Lung (tissue), 12 donors: ENCODE measurements around the gene DOK6. TPM values are rescaled to one million over a fixed set of nuclear protein-coding genes. Genes with fewer than 3 reads are reported as not detected.

Source experiments
- ATAC-seq: fragments of 200-7000 bp; cut with Tn5 transposase; one replicate; pipeline ENCODE4 v1.9.1; 2020; ENCODE audit warnings: moderate number of reproducible peaks; ENCODE audit not compliant: insufficient read depth, low FRiP score
- DNase-seq, 3 donors: peaks; one replicate each; pipeline ENCODE4 v3.0.0-alpha.2; 2013 to 2017
- H3K27ac ChIP-seq, 2 donors: one replicate each; pipeline ENCODE4 v1.5.1; 2013; ENCODE audit warnings: mild to moderate bottlenecking in 2 of 2, moderate library complexity in 2 of 2, control low read depth in 1 of 2, inconsistent platforms in 1 of 2, low read depth in 1 of 2, low read length in 1 of 2
- H3K27me3 ChIP-seq, 3 donors: one replicate each; pipeline ENCODE4 v1.5.1; 2013; ENCODE audit warnings: low read length in 2 of 3; ENCODE audit not compliant: control insufficient read depth in 3 of 3, insufficient read depth in 3 of 3
- H3K36me3 ChIP-seq, 4 donors: one replicate each; pipeline ENCODE4 v1.5.1; 2013; ENCODE audit warnings: low read length in 4 of 4, mild to moderate bottlenecking in 1 of 4, moderate library complexity in 1 of 4; ENCODE audit not compliant: control insufficient read depth in 4 of 4, insufficient read depth in 4 of 4
- H3K4me1 ChIP-seq, 5 donors: one replicate each; pipeline ENCODE4 v1.5.1; 2013; ENCODE audit warnings: low read length in 5 of 5, mild to moderate bottlenecking in 2 of 5, moderate library complexity in 1 of 5; ENCODE audit not compliant: control insufficient read depth in 5 of 5, insufficient read depth in 5 of 5
- H3K4me3 ChIP-seq: one replicate; pipeline ENCODE4 v1.5.1; 2013; ENCODE audit warnings: mild to moderate bottlenecking, control low read depth, moderate library complexity
- H3K9ac ChIP-seq, 2 donors: one replicate each; pipeline ENCODE4 v1.5.1; 2013; ENCODE audit warnings: low read length in 2 of 2, control low read depth in 1 of 2; ENCODE audit not compliant: insufficient read depth in 1 of 2
- H3K9me3 ChIP-seq, 4 donors: one replicate each; pipeline ENCODE4 v1.5.1; 2013; ENCODE audit warnings: low read length in 3 of 4, mild to moderate bottlenecking in 1 of 4, moderate library complexity in 1 of 4; ENCODE audit not compliant: control insufficient read depth in 4 of 4, insufficient read depth in 3 of 4
- WGBS, 2 donors: extraction: QIAGEN DNeasy Blood & Tissue Kit; methylation state at CpG; one replicate each; pipeline ENCODE4 v1.1.7; 2013; 5-methylcytosine and 5-hydroxymethylcytosine counted together
- polyA plus RNA-seq, 2 donors: library from polyadenylated mRNA; stranded (reverse); fragments of 200-250 nt; gene quantifications; one replicate each; pipeline ENCODE4 v1.2.1, GENCODE V29; 2013
- total RNA-seq, 2 donors: library from RNA; depleted of rRNA in 1 of 2; stranded (reverse); fragments of >200 nt in 1 of 2; gene quantifications; one replicate each; pipeline ENCODE4 v1.2.1, GENCODE V29; 2014 to 2021
- TF ChIP-seq, protein P1 (sequence below): IDR thresholded peaks from 2 replicates; pipeline ENCODE4 v1.5.1; 2012; ENCODE audit warnings: mild to moderate bottlenecking; ENCODE audit errors: control extremely low read depth, extremely low read depth
- donor health status: control.
- donor health status: control.
- donor health status: Bipolar disorder and iron deficiency.
- donor health status: healthy.
- donor health status: DM: yes; HTN: yes; CAD: no.

Gene DOK6
- total and polyA plus RNA-seq, 4 donors, result 0.61 to 21.3 (median 2.7) TPM

DNA sequence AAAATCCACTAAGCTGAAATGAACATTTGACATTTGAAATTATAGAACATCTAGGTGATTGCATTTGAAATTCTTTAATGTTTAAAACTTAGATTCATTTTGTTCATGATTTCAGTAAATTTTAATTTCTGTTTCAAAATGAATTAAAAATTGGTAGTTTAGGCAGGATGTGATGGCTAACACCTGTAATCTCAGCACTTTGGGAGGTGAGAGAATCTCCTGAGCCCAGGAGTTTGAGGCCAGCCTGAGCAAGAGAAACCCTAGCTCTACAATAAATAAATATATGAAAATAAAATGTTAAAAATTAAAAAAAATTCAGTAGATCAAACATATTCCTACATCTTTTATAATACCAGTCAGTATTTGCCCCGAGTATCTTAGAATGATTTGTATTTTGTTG, 330.0 kb downstream of the DOK6 start:
- Histone ChIP-seq H3K36me3 (peaks cover 0 to 2% (median 0%) of the 10 kb centered on the region in 4 donors), H3K9ac (no peak overlapping the region), H3K4me3 (no peak overlapping the region), H3K9me3 (peaks cover 0 to 3% (median 1%) of the 10 kb centered on the region in 4 donors), H3K27ac (no peak overlapping the region), H3K4me1 (peaks cover 0 to 2% (median 0%) of the 10 kb centered on the region in 5 donors), H3K27me3 (no peaks in the 10 kb centered on the region)
- ATAC-seq, result no peak
- DNase-seq, result no peak
- 88 to 92% methylated on average over 1 of the region's 1 CpG for WGBS, 2 donors
- TF ChIP-seq, protein P1, sequence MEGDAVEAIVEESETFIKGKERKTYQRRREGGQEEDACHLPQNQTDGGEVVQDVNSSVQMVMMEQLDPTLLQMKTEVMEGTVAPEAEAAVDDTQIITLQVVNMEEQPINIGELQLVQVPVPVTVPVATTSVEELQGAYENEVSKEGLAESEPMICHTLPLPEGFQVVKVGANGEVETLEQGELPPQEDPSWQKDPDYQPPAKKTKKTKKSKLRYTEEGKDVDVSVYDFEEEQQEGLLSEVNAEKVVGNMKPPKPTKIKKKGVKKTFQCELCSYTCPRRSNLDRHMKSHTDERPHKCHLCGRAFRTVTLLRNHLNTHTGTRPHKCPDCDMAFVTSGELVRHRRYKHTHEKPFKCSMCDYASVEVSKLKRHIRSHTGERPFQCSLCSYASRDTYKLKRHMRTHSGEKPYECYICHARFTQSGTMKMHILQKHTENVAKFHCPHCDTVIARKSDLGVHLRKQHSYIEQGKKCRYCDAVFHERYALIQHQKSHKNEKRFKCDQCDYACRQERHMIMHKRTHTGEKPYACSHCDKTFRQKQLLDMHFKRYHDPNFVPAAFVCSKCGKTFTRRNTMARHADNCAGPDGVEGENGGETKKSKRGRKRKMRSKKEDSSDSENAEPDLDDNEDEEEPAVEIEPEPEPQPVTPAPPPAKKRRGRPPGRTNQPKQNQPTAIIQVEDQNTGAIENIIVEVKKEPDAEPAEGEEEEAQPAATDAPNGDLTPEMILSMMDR, result no peak

DNA sequence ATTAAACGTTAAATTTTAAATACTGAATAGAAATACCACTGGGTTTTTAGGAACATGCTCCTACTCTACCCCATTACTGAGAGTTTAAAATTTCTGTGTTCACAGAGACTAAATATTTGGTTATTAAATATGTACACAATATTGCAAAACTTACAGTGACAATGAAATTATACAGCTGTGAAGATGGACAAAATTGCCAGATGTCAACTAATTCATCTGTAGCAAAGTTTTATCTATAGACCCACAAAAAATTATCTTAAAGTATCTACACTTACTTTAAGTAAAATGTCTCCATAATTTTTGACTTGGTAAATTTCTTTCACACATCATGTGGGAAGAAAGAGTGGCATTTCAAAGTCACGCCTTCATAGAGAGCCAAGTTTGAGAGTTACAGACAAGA, 333.8 kb downstream of the DOK6 start:
- no peak overlapping the region for H3K27ac ChIP-seq
- TF ChIP-seq, protein P1, result no peak
- no peak overlapping the region for H3K4me3 ChIP-seq
- DNase-seq (peak in 2 of 3 donors; percentile 80 to 81), ATAC-seq (no peak)
- no peaks in the 10 kb centered on the region for H3K36me3 ChIP-seq
- no peaks in the 10 kb centered on the region for H3K27me3 ChIP-seq
- no peaks in the 10 kb centered on the region for H3K4me1 ChIP-seq
- H3K9me3 ChIP-seq, result peaks cover 0 to 4% (median 1%) of the 10 kb centered on the region in 4 donors
- 85 to 91% methylated on average over 2 of the region's 2 CpGs for WGBS, 2 donors
- H3K9ac ChIP-seq, result no peak overlapping the region

DNA sequence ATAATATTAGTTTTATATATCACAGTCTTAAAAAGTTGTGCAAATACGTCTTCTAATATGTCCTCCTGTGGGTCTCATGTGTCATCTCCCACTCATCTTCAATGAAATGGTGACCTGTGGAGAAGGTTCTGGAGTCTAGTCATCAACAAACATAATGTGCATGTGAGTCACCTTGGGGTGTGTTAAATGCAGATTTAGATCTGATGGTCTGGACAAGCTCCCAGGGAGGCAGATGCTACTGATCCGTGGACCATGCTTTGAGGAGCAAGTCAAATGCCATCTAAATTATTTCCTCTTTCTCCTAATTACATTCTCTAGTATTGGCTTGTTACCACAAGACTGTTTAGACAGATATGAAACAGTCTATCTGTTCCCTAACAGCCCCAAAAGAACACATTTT, 336.0 kb downstream of the DOK6 start:
- H3K36me3 ChIP-seq, result no peaks in the 10 kb centered on the region
- H3K9ac ChIP-seq, result no peak overlapping the region
- no peaks in the 10 kb centered on the region for H3K4me1 ChIP-seq
- TF ChIP-seq, protein P1, result no peak
- ATAC-seq, result no peak
- DNase-seq, result no peak
- H3K27ac ChIP-seq, result no peak overlapping the region
- WGBS, 2 donors, result 87 to 88% methylated on average over 2 of the region's 2 CpGs
- H3K9me3 ChIP-seq, result peaks cover 0 to 4% (median 1%) of the 10 kb centered on the region in 4 donors
- H3K4me3 ChIP-seq, result no peak overlapping the region
- no peaks in the 10 kb centered on the region for H3K27me3 ChIP-seq

DNA sequence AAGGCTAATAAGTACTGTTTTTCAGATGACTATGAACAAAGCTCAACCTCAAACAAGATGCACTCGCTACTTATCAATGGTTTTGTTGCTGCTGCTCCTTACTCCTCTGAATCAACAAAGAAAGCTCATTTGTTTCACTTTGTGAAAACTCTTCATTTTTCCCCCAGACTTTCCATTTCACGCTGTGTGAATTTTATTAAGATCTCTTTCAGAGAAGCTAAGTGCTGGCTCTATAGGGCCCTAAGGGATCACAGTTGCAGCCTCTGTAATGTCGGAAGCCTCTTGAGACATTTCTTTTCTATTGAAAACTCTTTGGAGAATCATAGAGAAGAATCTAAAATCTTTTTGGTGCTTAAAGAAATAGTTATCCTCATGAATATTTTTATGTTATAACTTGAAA, 337.2 kb downstream of the DOK6 start:
- H3K9ac ChIP-seq, result no peak overlapping the region
- no peaks in the 10 kb centered on the region for H3K36me3 ChIP-seq
- H3K4me1 ChIP-seq, result no peaks in the 10 kb centered on the region
- TF ChIP-seq, protein P1, result no peak
- H3K4me3 ChIP-seq, result no peak overlapping the region
- DNase-seq (no peak), ATAC-seq (no peak)
- WGBS, 2 donors, result 94 to 96% methylated on average over 3 of the region's 3 CpGs
- peaks cover 0 to 4% (median 1%) of the 10 kb centered on the region in 4 donors for H3K9me3 ChIP-seq
- no peaks in the 10 kb centered on the region for H3K27me3 ChIP-seq
- no peak overlapping the region for H3K27ac ChIP-seq
